Erythroblast (primary cell): ENCODE results near the gene CLEC3B.

Experiments used
- GATA1 ChIP-seq: IDR thresholded peaks from 2 replicates; pipeline ENCODE4 v1.6.1; 2011; ENCODE audit warnings: low read depth, mild to moderate bottlenecking, control low read depth, low read length, moderate library complexity
- POLR2A ChIP-seq: IDR thresholded peaks from 2 replicates; pipeline ENCODE4 v1.6.1; 2011; ENCODE audit warnings: mild to moderate bottlenecking, low read length

DNA sequence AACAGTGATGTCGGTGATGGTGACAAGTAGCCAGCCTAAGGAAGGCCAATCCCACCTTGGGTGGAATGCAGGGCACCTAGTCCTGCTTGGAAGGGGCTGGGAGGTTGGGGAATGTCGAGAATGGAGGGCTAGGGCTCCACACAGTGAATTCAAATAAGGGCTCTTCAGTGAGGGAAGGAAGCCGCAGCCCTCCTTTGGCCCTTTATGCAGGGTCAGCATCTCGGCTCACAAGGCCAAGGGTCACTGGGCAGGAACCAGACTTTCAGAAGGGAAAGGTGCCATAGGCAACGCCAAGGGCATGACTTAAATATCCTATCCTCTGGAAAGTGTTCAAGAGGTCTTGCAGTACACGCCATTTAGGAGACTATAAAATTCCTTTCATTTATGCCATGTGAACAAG is 56.9 kb downstream of the CLEC3B start:
- no peak for TF ChIP-seq POLR2A
- TF ChIP-seq GATA1 = no peak
